NT2/D1 (cell line): ENCODE results near the gene RNLS.

Experiments
- DNase-seq: peaks from one replicate; pipeline ENCODE4 v3.0.0-alpha.2; 2011; ENCODE audit warnings: low read depth, low spot score
- H3K27me3 ChIP-seq: 2 replicates; pipeline ENCODE4 v1.6.0; 2011; ENCODE audit warnings: mild to moderate bottlenecking; ENCODE audit not compliant: insufficient read length, insufficient read depth
- H3K36me3 ChIP-seq: 2 replicates; pipeline ENCODE4 v1.6.1; 2011; ENCODE audit warnings: mild to moderate bottlenecking, low read length, mixed read lengths; ENCODE audit not compliant: insufficient read depth, insufficient read length
- H3K4me1 ChIP-seq: 2 replicates; pipeline ENCODE4 v1.5.1; 2011; ENCODE audit not compliant: insufficient read depth, insufficient read length
- H3K4me3 ChIP-seq: 2 replicates; pipeline ENCODE4 v1.5.1; 2011; ENCODE audit warnings: low read depth; ENCODE audit not compliant: insufficient read length
- H3K9ac ChIP-seq: 2 replicates; pipeline ENCODE4 v1.6.0; 2011; ENCODE audit warnings: low read depth; ENCODE audit not compliant: insufficient read length
- H3K9me3 ChIP-seq: 2 replicates; pipeline ENCODE4 v1.5.1; 2011; ENCODE audit warnings: mild to moderate bottlenecking, low read length; ENCODE audit not compliant: insufficient read depth
- SUZ12 ChIP-seq: IDR thresholded peaks from 2 replicates; pipeline ENCODE4 v1.6.1; 2011; ENCODE audit not compliant: insufficient read length, insufficient read depth; ENCODE audit errors: extremely low read depth
- YY1 ChIP-seq: IDR thresholded peaks from 2 replicates; pipeline ENCODE4 v1.6.1; 2011; ENCODE audit not compliant: insufficient read length, insufficient read depth
- ZNF274 ChIP-seq: IDR thresholded peaks from 2 replicates; pipeline ENCODE4 v1.6.1; 2011; ENCODE audit warnings: mild to moderate bottlenecking, low read depth, low read length

RNLS gene

GRCh38 chr10:88332503-88333247, 250.4 kb downstream of the RNLS start:
- H3K4me1 ChIP-seq = no peaks in the 10 kb centered on the region
- TF ChIP-seq SUZ12 (no peak), YY1 (no peak), ZNF274 (no peak)
- no peak overlapping the region for H3K4me3 ChIP-seq
- no peaks in the 10 kb centered on the region for H3K36me3 ChIP-seq
- DNase-seq = no peak
- H3K9ac ChIP-seq = no peak overlapping the region
- no peaks in the 10 kb centered on the region for H3K27me3 ChIP-seq
- no peaks in the 10 kb centered on the region for H3K9me3 ChIP-seq

DNA sequence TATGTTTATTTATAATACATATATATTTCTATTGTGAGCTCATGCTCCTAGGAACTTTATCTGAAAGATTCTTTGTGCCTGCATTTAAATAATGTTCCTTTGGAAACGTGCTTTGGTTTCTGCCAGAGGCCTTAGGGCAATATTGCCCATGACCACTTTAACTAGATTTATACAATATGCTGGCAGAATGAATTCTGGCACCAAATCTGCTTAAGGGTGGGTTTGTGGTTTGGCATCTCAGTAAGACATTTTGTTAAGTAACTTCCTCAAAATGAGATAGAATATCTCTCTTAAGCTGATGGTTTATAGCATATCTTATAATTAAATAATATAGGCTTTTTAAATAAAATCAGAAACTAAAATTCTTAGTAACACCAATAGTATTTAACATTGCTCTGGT, 252.9 kb downstream of the RNLS start:
- H3K4me3 ChIP-seq = no peak overlapping the region
- no peaks in the 10 kb centered on the region for H3K4me1 ChIP-seq
- DNase-seq = no peak
- TF ChIP-seq SUZ12 (no peak), YY1 (no peak), ZNF274 (no peak)
- H3K9ac ChIP-seq = no peak overlapping the region
- no peaks in the 10 kb centered on the region for H3K27me3 ChIP-seq
- H3K36me3 ChIP-seq = no peaks in the 10 kb centered on the region
- no peaks in the 10 kb centered on the region for H3K9me3 ChIP-seq

DNA sequence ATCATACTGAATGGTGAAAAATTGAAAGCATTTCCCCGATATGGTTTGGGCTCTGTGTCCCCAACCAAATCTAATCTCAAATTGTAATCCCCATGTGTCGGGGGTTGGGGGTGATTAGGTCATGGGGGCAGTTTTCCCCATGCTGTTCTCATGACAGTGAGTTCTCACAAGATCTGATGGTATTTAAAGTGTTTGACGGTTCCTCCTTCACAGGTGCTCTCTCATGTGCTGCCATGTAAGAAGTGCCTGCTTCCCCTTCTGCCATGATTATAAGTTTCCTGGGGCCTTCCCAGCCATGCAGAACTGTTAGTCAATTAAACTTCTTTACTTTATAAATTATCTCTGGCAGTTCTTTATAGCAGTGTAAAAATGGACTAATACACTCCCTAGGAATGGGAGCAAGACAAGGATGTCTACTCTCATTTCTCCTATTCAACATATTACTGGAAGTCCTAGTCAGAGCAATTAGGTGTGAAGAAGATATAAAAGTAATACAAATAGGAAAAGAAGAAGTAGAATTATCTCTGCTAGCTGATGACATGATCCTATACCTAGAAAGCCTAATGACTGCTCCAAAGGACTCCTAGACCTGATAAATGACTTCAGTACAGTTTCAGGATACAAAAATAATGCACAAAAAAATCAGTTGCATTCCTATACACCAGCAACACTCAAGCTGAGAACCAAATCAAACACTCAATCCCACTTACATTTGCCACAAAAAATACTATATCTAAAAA, 260.6 kb downstream of the RNLS start:
- DNase-seq = no peak
- Histone ChIP-seq H3K27me3 (no peaks in the 10 kb centered on the region), H3K4me1 (no peaks in the 10 kb centered on the region), H3K9ac (no peak overlapping the region), H3K9me3 (peaks cover 17% of the 10 kb centered on the region), H3K4me3 (no peak overlapping the region), H3K36me3 (no peaks in the 10 kb centered on the region)
- TF ChIP-seq ZNF274 = no peak
- no peak for TF ChIP-seq YY1
- TF ChIP-seq SUZ12 = no peak

DNA sequence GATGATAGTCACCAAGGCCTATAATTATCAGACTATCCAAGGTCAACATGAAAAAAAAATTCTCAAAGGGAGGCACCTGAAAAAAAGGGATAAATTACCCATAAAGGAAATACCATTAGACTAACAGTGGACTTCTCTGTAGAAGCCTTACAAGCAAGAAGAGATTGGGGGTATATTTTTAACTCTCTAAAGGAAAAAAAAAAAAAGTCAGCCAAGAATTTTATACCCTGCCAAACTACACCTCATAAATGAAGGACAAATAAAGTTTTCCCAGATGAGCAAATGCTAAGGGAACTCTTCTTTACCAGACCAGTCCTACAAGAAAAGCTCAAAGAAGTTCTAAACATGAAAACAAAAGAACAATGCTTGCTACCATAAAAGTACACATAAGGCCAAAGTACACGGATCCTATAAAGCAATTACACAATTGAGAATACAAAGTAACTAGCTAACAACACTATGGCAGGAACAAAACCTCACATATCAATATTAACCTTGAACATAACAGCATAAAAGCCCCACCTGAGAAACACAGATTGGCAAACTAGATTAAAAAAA, 263.1 kb downstream of the RNLS start:
- TF ChIP-seq SUZ12 (no peak), ZNF274 (no peak), YY1 (no peak)
- Histone ChIP-seq H3K9me3 (peaks cover 17% of the 10 kb centered on the region), H3K4me1 (no peaks in the 10 kb centered on the region), H3K27me3 (no peaks in the 10 kb centered on the region), H3K9ac (no peak overlapping the region), H3K36me3 (no peaks in the 10 kb centered on the region), H3K4me3 (no peak overlapping the region)
- DNase-seq = no peak

- no peaks in the 10 kb centered on the region for H3K27me3 ChIP-seq
- H3K36me3 ChIP-seq = no peaks in the 10 kb centered on the region
- no peak overlapping the region for H3K9ac ChIP-seq
- no peak overlapping the region for H3K4me3 ChIP-seq
- DNase-seq = peak; percentile 6
- TF ChIP-seq YY1 (no peak), SUZ12 (no peak), ZNF274 (no peak)
- H3K9me3 ChIP-seq = peaks cover 17% of the 10 kb centered on the region
- H3K4me1 ChIP-seq = no peaks in the 10 kb centered on the region
Observed at GRCh38 chr10:88318803-88319202, 264.3 kb downstream of the RNLS start.

DNA sequence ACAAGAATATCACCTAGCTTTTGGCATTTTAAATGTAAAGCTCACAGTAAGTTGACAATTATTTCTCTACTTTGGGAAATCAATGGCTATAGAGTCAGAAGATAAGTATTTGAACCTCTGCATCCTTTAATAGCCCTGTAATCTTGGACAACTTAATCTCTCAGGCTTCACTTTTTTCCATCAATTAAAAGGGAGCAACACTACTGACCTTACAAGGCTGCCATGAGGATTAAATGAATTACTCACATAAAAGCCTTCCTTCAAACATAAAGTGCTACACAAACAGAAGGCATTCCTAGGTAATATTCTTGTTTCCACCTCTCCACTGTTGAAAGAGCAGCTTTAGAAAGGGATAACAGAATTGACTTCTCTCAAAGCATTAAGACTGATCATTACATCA, 266.0 kb downstream of the RNLS start:
- TF ChIP-seq YY1 = no peak
- TF ChIP-seq SUZ12 = no peak
- TF ChIP-seq ZNF274 = no peak
- DNase-seq = no peak
- Histone ChIP-seq H3K27me3 (no peaks in the 10 kb centered on the region), H3K4me1 (no peaks in the 10 kb centered on the region), H3K9ac (no peak overlapping the region), H3K4me3 (no peak overlapping the region), H3K9me3 (peaks cover 17% of the 10 kb centered on the region), H3K36me3 (no peaks in the 10 kb centered on the region)

DNA sequence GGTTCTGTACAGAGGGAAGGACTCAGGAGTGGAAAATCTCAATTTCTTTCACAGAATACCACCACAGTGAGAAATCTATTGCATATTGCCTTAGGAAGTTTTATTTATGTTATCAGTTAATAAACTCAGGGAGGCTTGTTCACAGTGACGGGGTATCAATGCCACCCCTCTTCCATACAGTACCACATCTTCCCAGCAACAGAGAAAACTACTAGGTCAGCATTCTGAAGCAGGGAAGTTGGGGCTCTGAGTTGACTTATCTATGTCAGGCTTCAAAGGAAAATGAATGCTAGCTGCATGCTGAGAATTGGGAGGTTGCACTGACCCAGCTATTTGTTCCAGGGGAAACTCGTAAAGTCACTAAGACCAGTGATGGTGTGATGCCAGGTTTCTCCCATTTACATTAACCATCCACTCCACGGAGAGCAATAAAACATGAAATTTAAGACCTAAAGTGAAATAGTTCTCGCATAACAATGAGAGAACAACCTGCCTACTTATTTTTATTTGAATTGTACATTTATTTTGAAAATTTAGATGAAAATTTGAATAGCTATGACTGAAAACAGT, 266.7 kb downstream of the RNLS start:
- H3K4me3 ChIP-seq = no peak overlapping the region
- no peak for DNase-seq
- H3K27me3 ChIP-seq = no peaks in the 10 kb centered on the region
- no peak overlapping the region for H3K9ac ChIP-seq
- TF ChIP-seq YY1 = no peak
- H3K9me3 ChIP-seq = peaks cover 17% of the 10 kb centered on the region
- H3K4me1 ChIP-seq = no peaks in the 10 kb centered on the region
- no peaks in the 10 kb centered on the region for H3K36me3 ChIP-seq
